Uterus (tissue), 4 donors: Measurements from ENCODE around the gene PANK3. TPM values are rescaled to one million over a fixed set of nuclear protein-coding genes. Genes with fewer than 3 reads are reported as not detected.
A peak's percentile ranks its signal among the peaks of the same experiment; 100 is the strongest.

Source experiments
- DNase-seq, 2 donors: peaks; one replicate each; pipeline ENCODE4 v3.0.0-alpha.2; 2019 to 2020
- H3K27ac ChIP-seq, 2 donors: fragments of 200-600 bp; sonication (generic); 1 replicate in 1 of 2; 2 replicates in 1 of 2; pipeline ENCODE4 v1.5.1; 2016 to 2018
- H3K27me3 ChIP-seq, 2 donors: fragments of 200-600 bp; sonication (generic); one replicate each; pipeline ENCODE4 v1.5.1; 2018 to 2019; ENCODE audit warnings: control low read depth in 1 of 2
- H3K36me3 ChIP-seq, 2 donors: fragments of 200-600 bp; sonication (generic); one replicate each; pipeline ENCODE4 v1.5.1; 2019; ENCODE audit warnings: control low read depth in 1 of 2
- H3K4me1 ChIP-seq, 2 donors: fragments of 200-600 bp; sonication (generic); one replicate each; pipeline ENCODE4 v1.5.1; 2018 to 2019; ENCODE audit warnings: control low read depth in 1 of 2
- H3K4me3 ChIP-seq, 2 donors: fragments of 200-600 bp; sonication (generic); 1 replicate in 1 of 2; 2 replicates in 1 of 2; pipeline ENCODE4 v1.5.1; 2018 to 2019; ENCODE audit warnings: mild to moderate bottlenecking in 1 of 2
- H3K9me3 ChIP-seq, 2 donors: fragments of 200-600 bp; sonication (generic); one replicate each; pipeline ENCODE4 v1.5.1; 2019; ENCODE audit warnings: control low read depth in 1 of 2
- POLR2A ChIP-seq, 2 donors: fragments of 450-650 bp; IDR thresholded peaks; one replicate each; pipeline ENCODE4 v1.6.1; 2016; ENCODE audit warnings: antibody characterized with exemption in 2 of 2, mild to moderate bottlenecking in 1 of 2, moderate library complexity in 1 of 2
- intact Hi-C: fragments of 100-400 bp; cut with DNase I; formaldehyde crosslinking; loops from one replicate; pipeline ENCODE4 v1.15.1; 2023; ENCODE audit warnings: low total_unique reads
- total RNA-seq, 4 donors: library from RNA; depleted of rRNA in 3 of 4; stranded (reverse); fragments of >200 nt in 3 of 4; gene quantifications; one replicate each; pipeline versions ENCODE4 v1.1.0 to v1.2.4, GENCODE V29; 2014 to 2023
- TF ChIP-seq, protein P1 (sequence below), 4 experiments: fragments of 200-600 bp in 2 of 4; fragments of 450-650 bp in 2 of 4; sonication (generic) in 2 of 4; IDR thresholded peaks; one replicate each; pipeline ENCODE4 v1.5.1; 2016 to 2019; ENCODE audit warnings: antibody characterized with exemption in 4 of 4, mild to moderate bottlenecking in 2 of 4, moderate library complexity in 1 of 4
- donor health status: DM: yes; HTN: yes; CAD: no.

PANK3 gene
- total RNA-seq = 10 to 100 TPM; 15.6 to 92.6 (median 32.2) TPM

GRCh38 chr5:168578538-168579487 is at the start of gene PANK3:
TSS of gene PANK3 (minus strand) at chr5:168579368. CDS start at chr5:168579283, 85 bp downstream.
- H3K27me3 ChIP-seq = no peaks in the 10 kb centered on the region
- H3K9me3 ChIP-seq = no peaks in the 10 kb centered on the region
- intact Hi-C loops = no loop called here
- peak within 1 kb of the TSS; percentile 97 for H3K27ac ChIP-seq
- peak within 1 kb of the TSS; percentile 91 to 92 for H3K4me3 ChIP-seq
- no peaks in the 10 kb centered on the region for H3K36me3 ChIP-seq
- H3K4me1 ChIP-seq = peaks cover 0 to 4% of the 10 kb centered on the region in 2 donors
- TF ChIP-seq POLR2A (IDR thresholded peaks at IDR 0.05) = no peak
- TF ChIP-seq, protein P1, sequence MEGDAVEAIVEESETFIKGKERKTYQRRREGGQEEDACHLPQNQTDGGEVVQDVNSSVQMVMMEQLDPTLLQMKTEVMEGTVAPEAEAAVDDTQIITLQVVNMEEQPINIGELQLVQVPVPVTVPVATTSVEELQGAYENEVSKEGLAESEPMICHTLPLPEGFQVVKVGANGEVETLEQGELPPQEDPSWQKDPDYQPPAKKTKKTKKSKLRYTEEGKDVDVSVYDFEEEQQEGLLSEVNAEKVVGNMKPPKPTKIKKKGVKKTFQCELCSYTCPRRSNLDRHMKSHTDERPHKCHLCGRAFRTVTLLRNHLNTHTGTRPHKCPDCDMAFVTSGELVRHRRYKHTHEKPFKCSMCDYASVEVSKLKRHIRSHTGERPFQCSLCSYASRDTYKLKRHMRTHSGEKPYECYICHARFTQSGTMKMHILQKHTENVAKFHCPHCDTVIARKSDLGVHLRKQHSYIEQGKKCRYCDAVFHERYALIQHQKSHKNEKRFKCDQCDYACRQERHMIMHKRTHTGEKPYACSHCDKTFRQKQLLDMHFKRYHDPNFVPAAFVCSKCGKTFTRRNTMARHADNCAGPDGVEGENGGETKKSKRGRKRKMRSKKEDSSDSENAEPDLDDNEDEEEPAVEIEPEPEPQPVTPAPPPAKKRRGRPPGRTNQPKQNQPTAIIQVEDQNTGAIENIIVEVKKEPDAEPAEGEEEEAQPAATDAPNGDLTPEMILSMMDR (IDR thresholded peaks at IDR 0.05) = no peak
- no peak for DNase-seq

- H3K4me1 ChIP-seq = no peaks in the 10 kb centered on the region
- DNase-seq = no peak
- TF ChIP-seq, protein P1 (IDR thresholded peaks at IDR 0.05) = no peak
- TF ChIP-seq POLR2A (IDR thresholded peaks at IDR 0.05) = no peak
- H3K4me3 ChIP-seq = no peak overlapping the region
- H3K9me3 ChIP-seq = no peaks in the 10 kb centered on the region
- no peaks in the 10 kb centered on the region for H3K36me3 ChIP-seq
- H3K27me3 ChIP-seq = no peaks in the 10 kb centered on the region
- intact Hi-C loops = no loop called here
- no peak overlapping the region for H3K27ac ChIP-seq
These were observed 45.7 kb upstream of the PANK3 start for GRCh38 chr5:168624850-168625364.

DNA sequence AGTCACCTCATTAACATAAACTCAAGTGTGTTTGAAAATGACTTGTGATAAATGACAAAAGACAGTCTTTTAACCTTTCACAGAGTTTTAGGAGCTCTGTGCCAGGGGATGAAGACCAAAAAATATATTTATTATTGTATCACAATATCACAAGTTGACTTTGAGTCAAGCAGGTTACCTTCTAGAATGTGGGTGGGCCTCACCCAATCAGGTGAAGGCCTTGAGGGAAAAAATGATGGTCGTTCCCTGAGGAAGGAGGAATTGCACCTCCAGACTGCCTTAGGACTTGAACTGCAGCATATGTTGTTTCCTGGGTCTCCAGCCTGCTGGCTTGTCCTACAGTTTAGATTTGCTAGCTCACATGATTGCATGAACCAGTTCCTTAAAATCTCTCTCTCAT is 41.6 kb upstream of the PANK3 start:
- Histone ChIP-seq H3K36me3 (no peaks in the 10 kb centered on the region), H3K4me1 (no peaks in the 10 kb centered on the region), H3K27me3 (no peaks in the 10 kb centered on the region), H3K27ac (no peak overlapping the region), H3K9me3 (no peaks in the 10 kb centered on the region), H3K4me3 (no peak overlapping the region)
- DNase-seq = no peak
- intact Hi-C loops = no loop called here
- TF ChIP-seq, protein P1 (IDR thresholded peaks at IDR 0.05) = no peak
- no peak for TF ChIP-seq POLR2A (IDR thresholded peaks at IDR 0.05)

DNA sequence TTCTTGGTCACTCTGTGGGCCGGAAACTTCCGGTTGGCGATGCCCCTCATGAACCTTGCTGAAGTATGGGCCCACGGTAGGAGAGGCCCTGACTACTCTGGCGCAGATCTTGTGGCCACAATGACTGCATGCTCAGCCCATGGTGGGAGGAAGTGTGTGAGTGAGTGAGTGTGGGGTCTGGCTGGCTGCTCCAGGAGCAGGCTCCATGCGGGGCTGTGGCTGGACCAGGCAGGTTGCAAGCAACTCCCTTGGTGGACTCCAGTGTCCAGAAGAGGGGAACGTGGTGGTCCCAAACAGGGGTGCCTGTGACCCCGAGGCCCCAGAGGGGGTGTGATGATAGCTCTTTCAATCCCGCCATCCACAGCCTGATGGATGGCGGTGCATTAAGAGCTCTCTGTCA is 35.5 kb upstream of the PANK3 start:
- TF ChIP-seq POLR2A (IDR thresholded peaks at IDR 0.05) = no peak
- Histone ChIP-seq H3K36me3 (no peaks in the 10 kb centered on the region), H3K4me1 (no peaks in the 10 kb centered on the region)

GRCh38 chr5:168613996-168614395 is 34.8 kb upstream of the PANK3 start:
- no peaks in the 10 kb centered on the region for H3K4me1 ChIP-seq
- intact Hi-C loops = no loop called here
- TF ChIP-seq POLR2A (IDR thresholded peaks at IDR 0.05) = no peak
- TF ChIP-seq, protein P1 (IDR thresholded peaks at IDR 0.05) = no peak

More for the DNA sequence above, 35.5 kb upstream of the PANK3 start:
- no peak overlapping the region for H3K27ac ChIP-seq
- H3K27me3 ChIP-seq = no peaks in the 10 kb centered on the region
- H3K4me3 ChIP-seq = no peak overlapping the region
- no peak for DNase-seq
- no peaks in the 10 kb centered on the region for H3K9me3 ChIP-seq
- intact Hi-C loops = no loop called here

More at GRCh38 chr5:168613996-168614395, 34.8 kb upstream of the PANK3 start:
- Histone ChIP-seq H3K4me3 (no peak overlapping the region), H3K27ac (no peak overlapping the region), H3K9me3 (no peaks in the 10 kb centered on the region), H3K36me3 (no peaks in the 10 kb centered on the region), H3K27me3 (no peaks in the 10 kb centered on the region)
- DNase-seq = no peak
